Measurements from ENCODE around the gene TMEM98.
A peak's percentile ranks its signal among the peaks of the same experiment; 100 is the strongest.
"Not testable (repeated sequence)": the region's sequence is repeated elsewhere in the genome, so short reads cannot be mapped to it uniquely, and the experiment has no call there.

The TMEM98 gene

GRCh38 chr17:32927724-32928585 is at the start of gene TMEM98:
TSS of gene TMEM98 (plus strand) at chr17:32928153. CDS start at chr17:32931529, 3,376 bp downstream.
- DNase-seq (ENCODE audit: low spot score), result no peak

GRCh38 chr17:32878211-32878610 is 49.7 kb upstream of the TMEM98 start:
- DNase-seq (ENCODE audit: low spot score), result no peak

GRCh38 chr17:32879134-32879533 is 48.8 kb upstream of the TMEM98 start:
- no peak for DNase-seq (ENCODE audit: low spot score)

GRCh38 chr17:32880671-32881453 is 47.1 kb upstream of the TMEM98 start:
- DNase-seq (ENCODE audit: low spot score), result no peak

- DNase-seq (ENCODE audit: low spot score), result no peak
These were observed 45.9 kb upstream of the TMEM98 start for GRCh38 chr17:32882029-32882428.

GRCh38 chr17:32882734-32883133 is 45.2 kb upstream of the TMEM98 start:
- no peak for DNase-seq (ENCODE audit: low spot score)

GRCh38 chr17:32886951-32887350 is 41.0 kb upstream of the TMEM98 start:
- DNase-seq (ENCODE audit: low spot score), result not testable (repeated sequence)

GRCh38 chr17:32887410-32887809 is 40.5 kb upstream of the TMEM98 start:
- DNase-seq (ENCODE audit: low spot score), result not testable (repeated sequence)

- DNase-seq (ENCODE audit: low spot score), result no peak
These were observed 33.7 kb upstream of the TMEM98 start for GRCh38 chr17:32894245-32894644.

GRCh38 chr17:32896647-32897258 is 31.2 kb upstream of the TMEM98 start:
- DNase-seq (ENCODE audit: low spot score), result no peak

GRCh38 chr17:32899236-32900013 is 28.5 kb upstream of the TMEM98 start:
- DNase-seq (ENCODE audit: low spot score), result no peak

GRCh38 chr17:32901743-32902142 is 26.2 kb upstream of the TMEM98 start:
- DNase-seq (ENCODE audit: low spot score), result no peak

- no peak for DNase-seq (ENCODE audit: low spot score)
These were observed 23.9 kb upstream of the TMEM98 start for GRCh38 chr17:32903774-32904673.

- DNase-seq (ENCODE audit: low spot score), result no peak
These were observed 23.1 kb upstream of the TMEM98 start for GRCh38 chr17:32904891-32905290.

GRCh38 chr17:32907583-32907982 is 20.4 kb upstream of the TMEM98 start:
- DNase-seq (ENCODE audit: low spot score), result no peak

- peak; percentile 37 for DNase-seq (ENCODE audit: low spot score)
These were observed 18.1 kb upstream of the TMEM98 start for GRCh38 chr17:32909787-32910369.

GRCh38 chr17:32910769-32911168 is 17.2 kb upstream of the TMEM98 start:
- no peak for DNase-seq (ENCODE audit: low spot score)

- DNase-seq (ENCODE audit: low spot score), result no peak
These were observed 15.6 kb upstream of the TMEM98 start for GRCh38 chr17:32912218-32912897.

- DNase-seq (ENCODE audit: low spot score), result no peak
These were observed 14.4 kb upstream of the TMEM98 start for GRCh38 chr17:32913593-32913992.

- DNase-seq (ENCODE audit: low spot score), result no peak
These were observed 13.8 kb upstream of the TMEM98 start for GRCh38 chr17:32914181-32914580.
